HG02981 (cell line): ENCODE results near the gene PARD3B.

Experiments used
- ATAC-seq: cut with Tn5 transposase; IDR thresholded peaks from one replicate; pipeline ENCODE4 v1.9.1; 2021; ENCODE audit warnings: mild to moderate bottlenecking, moderate library complexity; ENCODE audit not compliant: unreplicated experiment

PARD3B gene

DNA sequence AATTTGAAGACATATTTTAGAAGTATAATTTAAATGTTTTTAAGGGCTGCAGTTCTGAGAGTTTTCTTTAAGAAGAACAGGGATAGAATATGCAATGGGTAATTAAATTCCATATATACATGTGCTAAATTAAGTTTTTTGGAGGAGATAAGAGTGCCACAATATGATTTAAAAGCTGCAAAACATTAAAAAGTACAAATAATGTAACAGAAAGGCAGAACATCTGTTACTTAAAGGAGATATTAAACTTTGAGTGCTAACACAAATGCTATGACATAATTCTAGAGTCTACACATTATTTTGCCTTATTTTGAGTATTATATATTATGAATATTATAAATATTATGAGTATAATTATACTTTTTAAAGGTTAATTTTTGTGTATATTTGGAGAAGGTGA lies 102.4 kb downstream of the PARD3B start:
- ATAC-seq = no peak

DNA sequence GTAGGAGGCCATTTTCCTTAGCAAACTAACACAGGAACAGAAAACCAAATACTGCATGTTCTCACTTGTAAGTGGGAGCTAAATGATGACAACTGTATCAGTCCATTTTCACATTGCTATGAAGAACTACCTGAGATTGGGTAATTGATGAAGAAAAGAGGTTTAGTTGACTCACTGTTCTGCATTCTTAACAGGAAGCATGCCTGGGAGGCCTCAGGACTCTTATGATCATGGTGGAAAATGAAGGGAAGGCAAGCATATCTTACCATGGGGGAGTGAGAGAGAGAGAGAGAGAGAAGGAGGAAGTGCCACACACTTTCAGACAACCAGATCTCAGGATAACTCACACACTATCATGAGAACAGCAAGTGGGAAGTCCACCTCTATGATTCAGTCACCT lies 105.3 kb downstream of the PARD3B start:
- ATAC-seq = no peak

DNA sequence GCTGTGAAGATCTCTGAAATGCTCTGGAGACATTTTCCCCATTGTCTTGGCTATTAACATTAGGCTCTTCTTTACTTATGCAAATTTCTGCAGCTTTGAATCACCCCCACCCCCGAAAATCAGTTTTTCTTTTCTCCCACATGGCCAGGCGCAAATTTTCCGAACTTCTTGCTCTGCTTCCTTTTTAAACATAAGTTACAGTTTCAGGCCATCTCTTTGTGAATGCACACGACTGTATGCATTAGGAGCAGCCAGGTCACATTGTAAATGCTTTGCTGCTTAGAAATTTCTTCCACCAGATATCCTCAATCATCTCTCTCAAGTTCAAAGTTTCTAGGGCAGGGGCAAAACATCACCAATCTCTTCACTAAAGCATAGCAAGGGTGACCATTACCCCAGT lies 106.8 kb downstream of the PARD3B start:
- ATAC-seq = no peak

DNA sequence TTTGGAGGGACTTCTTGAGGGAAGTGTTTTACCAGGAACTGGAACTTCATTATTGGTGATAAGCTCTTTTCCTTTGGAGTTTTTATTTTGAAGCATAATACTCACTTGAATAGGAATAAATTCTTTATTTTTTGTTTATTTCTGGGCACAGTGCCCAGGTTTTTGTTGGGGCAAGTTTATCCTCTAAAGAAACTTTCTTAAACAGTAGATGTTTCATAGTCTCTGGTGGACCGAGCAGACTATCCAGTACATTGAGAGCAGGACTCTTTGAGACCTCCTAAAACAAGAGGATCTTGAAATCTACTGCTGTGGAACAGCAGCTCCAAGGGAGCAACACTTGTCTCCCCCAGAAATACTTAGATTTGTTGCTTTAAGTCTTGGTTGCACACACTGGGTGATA lies 109.4 kb downstream of the PARD3B start:
- ATAC-seq = no peak

DNA sequence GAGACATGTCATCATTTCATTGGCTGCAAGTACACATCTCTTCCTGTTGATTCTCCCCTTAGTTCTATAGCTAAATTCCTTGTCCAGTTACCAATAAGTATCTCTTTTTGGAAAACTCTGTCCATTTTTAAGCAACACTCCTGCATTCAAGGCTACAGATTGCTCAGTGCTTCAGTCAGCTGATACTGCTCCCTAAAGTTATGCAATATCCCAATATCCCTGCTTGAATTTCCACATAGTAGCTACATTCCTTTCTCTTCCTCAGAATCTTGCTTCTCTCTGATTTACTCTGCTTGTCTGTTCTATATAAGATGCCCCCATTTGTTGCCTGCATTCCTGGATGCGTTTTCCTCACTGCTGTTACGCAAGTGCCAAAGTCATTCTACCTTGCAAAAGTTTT lies 109.8 kb downstream of the PARD3B start:
- no peak for ATAC-seq

DNA sequence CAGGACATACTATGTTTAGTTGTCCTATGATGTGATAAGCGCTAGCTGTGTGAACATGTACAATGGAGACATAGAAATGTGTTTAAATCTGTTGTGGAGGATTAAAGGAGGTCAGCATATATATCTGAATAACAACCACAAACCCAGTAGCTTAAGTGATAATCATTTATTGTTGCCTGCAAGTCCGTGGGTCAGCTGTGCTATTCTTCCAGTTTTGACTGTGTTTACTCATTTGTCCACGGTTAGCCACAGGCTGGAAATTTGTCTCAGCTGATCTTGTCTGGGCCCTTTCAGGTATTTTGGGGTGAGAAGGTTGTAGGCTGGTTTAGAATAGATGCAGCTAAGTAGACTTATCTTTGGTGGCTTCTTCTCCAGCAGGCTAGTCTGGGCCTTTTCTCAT lies 110.4 kb downstream of the PARD3B start:
- no peak for ATAC-seq

DNA sequence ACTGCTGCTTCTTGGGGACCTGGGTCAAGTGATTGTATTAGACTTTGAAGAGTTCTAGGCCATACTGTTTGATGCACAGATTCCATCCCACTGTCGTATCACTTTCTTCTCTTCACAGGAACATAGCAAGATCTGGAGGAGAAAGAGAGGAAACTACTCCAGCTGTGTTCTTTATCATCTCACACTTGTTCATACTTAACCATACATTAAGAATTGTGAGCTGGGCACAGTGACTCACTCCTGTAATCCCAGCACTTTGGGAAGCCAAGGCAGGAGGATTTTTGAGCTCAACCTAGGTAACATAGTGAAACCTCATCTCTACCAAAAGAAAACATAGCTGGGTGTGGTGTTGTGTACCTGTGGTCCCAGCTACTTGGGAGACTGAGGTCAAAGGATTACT lies 111.7 kb downstream of the PARD3B start:
- ATAC-seq = no peak

DNA sequence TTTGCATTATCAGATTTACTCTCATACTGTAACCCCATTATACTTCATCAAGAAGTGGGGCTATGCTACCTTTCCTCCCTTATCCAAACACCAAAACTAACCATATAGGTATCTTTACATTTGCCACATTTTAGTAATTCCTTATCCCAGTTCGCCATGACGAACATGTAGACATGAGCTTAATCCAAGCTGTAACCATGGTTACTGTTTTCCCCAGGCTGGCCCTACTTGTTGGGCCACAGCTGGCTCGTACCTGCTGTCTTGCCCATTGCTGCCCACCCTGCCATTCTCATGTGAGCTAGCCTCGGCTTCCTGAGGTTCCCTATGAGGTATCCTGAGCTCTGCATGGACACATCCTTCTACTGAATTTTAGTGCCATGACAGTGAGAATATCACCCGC lies 117.7 kb downstream of the PARD3B start:
- ATAC-seq = no peak

DNA sequence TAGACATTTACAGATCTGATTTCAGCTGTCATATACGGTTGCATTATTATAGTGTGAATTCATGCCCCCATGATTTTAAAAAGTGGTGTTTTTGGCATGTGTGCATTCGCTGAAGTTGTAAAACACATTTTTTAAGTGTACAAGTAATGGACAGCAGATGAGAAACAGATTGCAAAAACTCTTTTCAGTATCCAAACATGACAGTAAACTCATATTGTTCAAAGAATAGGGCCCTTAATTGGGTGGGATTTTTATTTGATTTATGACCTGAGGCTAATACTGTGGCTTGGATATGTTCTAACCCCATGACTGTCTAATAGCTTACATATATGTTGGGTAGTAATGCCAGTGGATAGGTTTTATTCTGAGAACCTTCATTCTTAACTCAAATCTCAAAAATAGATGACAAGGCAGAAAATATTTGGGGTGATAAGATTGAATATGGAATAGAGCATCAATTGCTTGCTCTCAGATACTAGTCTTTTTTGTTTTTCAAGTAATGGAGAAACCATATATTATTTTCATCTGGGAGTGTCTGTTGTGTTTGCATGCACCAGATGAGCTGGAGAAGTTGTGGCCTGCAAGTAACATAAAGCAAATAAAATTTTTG lies 118.6 kb downstream of the PARD3B start:
- no peak for ATAC-seq

DNA sequence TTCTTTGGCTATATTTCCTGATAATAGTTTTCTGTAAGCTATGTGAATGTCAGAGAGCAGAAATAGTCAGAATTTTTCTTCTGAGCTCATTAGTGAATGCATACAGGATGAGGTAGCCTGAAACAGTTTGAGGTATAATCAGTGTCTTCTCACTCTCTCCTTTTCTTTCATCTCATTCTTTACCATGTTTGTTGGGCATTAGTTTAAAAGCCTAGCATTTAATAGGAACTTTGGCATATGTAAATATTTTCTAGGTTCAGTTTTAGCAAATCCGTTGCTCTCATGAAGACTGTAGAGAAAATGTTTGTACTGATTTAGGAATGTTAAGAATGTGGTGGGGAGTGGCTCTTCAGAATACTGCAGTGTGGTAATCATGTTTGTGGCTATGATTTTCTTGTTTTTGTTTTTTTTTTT lies 119.4 kb downstream of the PARD3B start:
- ATAC-seq = no peak

DNA sequence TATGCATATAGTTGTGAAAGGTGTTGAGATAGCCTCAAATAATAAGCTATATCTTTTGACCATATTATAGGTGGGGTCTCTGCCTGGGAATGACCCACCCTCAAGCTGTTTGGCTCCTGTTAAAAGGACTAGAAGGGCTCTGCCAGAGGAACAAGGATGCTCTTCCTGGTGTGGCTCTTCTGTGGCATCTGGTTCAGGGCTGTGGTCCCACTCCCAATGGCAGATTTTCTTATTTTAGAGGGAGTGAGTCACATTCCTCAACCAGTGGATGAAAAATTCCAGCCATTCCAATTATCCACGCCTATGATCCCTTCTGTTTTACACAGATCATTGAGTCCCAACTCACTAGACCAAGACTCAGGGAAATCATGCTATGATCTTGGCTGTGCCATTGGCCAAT lies 119.9 kb downstream of the PARD3B start:
- no peak for ATAC-seq

DNA sequence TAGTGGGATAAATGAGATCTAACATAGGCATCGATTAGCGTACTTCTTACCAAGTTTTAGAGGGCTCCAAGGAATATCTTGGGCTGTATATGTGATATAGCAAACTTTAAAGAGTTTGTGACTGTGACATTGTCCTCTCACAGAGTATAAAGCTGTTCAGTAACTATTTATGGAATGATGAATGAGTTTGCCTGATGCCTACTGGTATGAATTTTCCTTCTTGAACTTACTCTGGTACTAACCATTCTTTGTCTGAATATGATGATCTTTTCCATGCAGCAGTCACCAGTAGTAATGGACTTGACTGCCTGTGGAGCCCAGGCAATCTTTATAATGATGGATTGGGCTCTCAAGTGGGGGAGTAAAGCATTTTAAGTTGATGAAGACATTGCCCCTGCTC lies 120.5 kb downstream of the PARD3B start:
- ATAC-seq = no peak

DNA sequence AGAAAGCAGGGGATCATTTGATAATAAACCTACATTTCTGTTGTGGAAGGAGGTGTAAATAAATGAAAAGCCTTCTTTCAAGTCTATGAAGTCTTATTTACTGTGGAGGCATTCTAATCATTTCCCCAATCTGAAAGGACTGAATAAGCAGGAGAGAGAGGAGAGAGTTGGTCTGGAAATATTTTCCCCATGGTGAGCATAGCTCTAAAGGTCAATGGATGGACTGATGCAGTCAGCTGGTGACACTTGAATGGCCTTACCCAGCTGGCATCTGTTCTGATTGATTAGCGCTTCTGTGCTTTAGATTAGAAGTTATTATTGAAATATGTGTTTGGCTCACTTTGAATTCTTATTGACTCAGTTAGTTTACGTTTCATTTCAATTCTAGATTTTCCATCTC lies 122.7 kb downstream of the PARD3B start:
- ATAC-seq = no peak

DNA sequence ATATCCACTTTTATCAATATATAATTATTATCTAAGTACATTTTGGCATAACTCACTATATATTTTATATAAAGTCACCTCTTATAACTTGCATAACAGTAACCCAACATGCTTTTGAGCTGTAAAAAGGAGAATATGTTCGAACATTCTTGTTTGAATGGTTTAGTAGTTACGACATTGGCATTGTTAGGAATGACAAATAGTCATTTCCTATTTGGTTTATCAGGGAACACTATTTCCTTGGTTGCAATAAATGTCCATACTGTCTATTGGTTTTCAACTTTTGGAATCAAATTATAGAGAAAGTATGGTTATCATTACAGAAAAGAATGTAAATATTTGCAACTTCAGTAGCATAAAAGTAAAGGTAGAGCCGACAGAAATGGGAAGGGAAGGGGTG lies 124.1 kb downstream of the PARD3B start:
- ATAC-seq = no peak

DNA sequence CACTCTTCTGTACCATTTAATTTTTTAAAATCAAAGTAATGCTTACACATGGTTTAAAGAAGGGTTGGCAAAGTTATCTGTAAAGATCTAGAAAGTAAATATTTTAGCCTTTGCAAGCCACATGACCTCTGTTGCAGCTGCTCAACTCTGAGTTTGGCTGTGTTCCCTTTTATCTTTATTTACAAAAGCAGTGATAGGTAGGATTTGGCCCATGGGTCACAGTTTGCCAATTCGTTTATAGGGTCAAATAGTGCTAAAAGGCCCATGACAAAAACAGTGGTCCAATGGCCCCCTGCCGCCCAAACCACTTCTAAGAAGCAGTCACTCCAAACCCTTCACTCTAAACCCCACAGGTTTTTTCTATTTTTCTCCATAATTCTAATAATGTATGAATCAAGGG lies 124.8 kb downstream of the PARD3B start:
- ATAC-seq = no peak

DNA sequence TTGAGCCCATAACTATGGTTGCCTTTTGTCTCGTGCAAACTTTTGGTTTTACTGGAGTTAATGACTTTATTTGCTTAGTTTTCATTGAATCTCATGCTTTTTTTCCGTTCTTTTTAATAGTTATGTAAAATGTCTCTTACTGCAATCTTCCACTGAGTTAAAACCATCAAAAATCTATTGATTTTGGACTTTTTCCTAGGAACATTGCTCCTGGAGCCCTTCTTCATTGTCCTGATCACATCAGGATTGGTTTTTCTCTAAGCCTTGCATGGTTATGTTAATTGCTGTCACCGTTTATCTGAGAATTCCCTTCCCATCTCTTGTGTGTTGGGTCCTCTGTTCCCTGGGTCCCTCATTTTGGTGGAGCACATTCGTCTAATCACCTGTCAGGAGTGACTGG lies 125.5 kb downstream of the PARD3B start:
- no peak for ATAC-seq

DNA sequence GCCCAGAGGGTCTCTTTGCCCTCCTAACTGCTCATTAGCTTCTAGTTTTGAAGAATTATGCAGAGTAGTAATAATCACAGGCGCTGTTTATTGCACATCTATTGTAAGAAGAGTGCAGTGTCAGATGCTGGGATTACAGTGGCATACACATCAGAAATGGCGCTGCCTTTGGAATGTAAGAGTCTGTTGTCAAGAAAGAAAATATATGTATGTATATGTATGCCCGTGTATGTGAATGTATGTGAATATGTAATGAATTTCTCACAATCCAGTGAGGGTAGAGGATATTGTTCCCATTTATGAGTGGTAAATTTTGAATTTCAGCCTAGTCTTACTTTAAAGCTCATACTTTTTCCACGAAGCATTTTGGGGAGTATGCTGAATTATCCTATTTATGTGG lies 127.5 kb downstream of the PARD3B start:
- ATAC-seq = no peak

DNA sequence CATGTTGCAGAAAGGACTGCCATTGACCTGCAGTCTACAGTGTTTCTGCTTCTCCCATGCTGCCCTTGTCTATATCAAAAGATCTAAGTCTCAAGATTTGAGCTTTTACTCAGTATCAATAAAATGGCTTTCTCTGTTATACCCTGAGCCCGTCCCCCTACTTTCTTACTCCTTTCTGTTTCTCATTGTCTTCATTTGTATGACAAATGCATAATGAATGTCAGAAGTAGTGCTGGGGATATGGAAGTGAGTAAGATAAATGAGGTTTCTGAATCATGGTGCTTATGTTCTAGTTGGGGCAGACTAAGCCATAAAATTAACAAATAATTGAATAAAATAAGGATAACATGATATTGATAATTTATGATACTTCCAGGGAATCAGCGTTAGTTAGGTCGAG lies 128.6 kb downstream of the PARD3B start:
- no peak for ATAC-seq

DNA sequence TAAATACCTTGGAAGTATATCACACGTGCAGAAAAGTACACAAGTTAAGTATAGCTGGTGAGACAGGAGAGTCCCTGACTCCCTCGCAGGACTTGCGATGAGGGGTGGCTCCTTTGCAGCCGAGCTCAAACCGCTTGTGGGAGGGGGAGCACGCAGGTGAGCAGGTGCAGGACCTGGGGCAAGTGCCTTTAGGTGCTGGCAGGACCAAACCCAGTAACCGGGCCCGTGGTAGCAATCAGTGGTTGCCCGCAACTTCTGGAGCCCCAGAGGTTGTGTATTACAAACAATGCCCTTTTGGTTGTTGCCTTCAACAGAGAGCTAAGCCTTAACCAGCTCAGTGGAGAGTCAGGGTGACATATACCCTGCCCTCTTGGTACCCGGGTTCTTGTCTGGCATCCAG lies 132.8 kb downstream of the PARD3B start:
- no peak for ATAC-seq

DNA sequence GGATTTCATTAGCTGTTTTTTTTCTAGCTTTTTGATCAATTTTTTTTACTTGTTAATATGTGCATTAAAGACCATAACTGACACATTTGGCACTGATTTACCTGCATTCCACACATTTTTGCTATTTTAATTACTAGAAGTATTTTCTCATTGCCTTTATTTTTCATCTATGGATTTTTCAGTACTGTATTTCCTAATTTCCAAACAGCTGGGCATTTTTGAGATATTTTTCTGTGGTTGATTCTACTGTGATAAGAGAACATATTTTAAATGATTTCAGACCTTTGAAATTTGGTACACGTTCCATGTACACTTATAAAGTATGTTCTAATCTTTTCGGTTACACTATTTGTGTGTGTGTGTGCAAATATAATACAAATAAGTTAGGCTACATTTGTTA lies 135.3 kb downstream of the PARD3B start:
- no peak for ATAC-seq

DNA sequence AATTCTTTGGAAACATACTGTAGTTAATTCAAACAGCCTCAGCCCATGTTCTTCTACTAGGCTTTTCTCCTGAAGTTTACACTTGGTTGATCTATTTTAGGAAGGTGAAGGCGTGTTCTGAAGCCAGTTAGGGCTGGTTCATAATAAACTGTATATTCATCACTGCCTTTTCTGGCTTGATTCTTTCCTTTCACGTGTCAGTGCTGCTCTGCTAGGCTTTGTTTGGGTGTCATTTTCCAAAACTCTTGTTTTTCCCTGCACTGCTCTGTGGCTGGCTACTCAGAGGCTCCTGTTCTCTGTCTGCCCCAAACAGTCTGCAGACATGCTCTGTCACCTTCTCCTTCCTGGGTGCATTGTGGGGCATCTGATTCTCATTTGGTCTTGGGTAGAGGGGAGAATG lies 136.1 kb downstream of the PARD3B start:
- no peak for ATAC-seq

DNA sequence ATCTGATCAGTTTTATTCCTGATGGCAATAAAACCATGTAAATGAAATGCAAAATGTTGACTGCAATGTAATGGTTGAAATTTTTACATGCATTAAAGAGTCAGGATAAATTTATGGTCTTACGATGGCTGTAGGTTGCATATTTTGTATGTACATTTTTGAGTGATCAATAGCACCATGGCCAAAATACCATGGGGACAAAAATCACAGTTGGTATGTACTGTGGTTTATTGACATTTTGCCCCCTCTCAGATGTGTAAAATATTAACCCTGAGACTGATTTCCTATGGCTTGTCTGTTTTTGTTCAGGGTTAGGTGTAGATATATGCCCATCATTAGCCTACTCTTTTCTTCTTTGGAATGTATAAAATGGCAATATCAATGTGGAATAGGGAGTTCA lies 138.1 kb downstream of the PARD3B start:
- no peak for ATAC-seq

DNA sequence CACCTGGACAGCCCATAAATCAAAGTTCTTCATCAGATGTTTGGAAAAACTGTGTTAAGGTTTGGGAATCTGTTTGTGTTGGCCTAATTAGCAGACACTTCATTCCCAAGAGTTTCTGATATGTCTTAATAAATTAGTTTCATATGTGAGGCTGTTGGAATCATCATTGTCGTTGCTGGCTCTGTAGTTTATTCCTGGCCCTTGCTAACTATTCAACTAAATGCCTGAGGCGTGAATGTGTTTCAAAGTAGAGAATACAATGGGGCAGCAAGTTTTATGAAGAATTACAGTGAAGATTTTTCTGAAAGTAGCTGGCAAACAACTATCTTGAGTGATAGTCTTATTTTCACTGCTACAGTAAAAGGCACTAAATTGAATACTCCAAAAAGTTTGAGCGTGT lies 141.1 kb downstream of the PARD3B start:
- ATAC-seq = no peak

DNA sequence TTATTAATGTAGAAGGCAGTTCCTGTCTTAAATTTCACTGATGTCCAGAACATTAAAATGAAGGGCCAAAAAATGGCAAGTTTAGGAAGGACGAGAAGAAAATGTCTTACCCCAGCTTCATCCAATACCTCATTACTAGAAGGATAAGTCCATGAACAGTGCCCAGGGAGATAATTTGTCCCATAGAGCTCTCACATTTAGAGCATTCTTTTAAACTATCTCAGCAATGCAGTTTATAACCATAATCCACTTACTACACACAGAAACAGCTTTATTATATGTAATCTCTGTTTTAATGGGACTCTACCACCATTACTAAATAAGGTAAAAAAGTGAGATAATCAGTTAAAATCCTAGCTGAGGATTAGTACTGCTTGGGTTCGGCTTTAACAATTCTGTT lies 142.5 kb downstream of the PARD3B start:
- no peak for ATAC-seq
